HL-60 (cell line): ENCODE measurements around the gene ADAM12.
"Not testable (repeated sequence)": the region's sequence is repeated elsewhere in the genome, so short reads cannot be mapped to it uniquely, and the experiment has no call there.

Source experiments
- DNase-seq, 2 experiments: peaks; one replicate each; pipeline ENCODE4 v3.0.0-alpha.2; 2010 to 2020; ENCODE audit warnings: low read depth in 1 of 2, low spot score in 1 of 2
- H3K27ac ChIP-seq: fragments of 250-450 bp; sonication (Bioruptor Pico); replicated peaks from 2 replicates; pipeline ENCODE4 v1.5.1; 2020; ENCODE audit warnings: mild to moderate bottlenecking, moderate library complexity
- H3K27me3 ChIP-seq: fragments of 250-450 bp; sonication (Bioruptor Pico); 2 replicates; pipeline ENCODE4 v1.5.1; 2021; ENCODE audit warnings: mild to moderate bottlenecking, moderate library complexity; ENCODE audit not compliant: insufficient read depth, poor library complexity, severe bottlenecking
- H3K4me3 ChIP-seq: replicated peaks from 2 replicates; pipeline ENCODE4 v1.5.1; 2011; ENCODE audit warnings: mild to moderate bottlenecking, control low read depth, low read length; ENCODE audit not compliant: insufficient read depth
- CTCF ChIP-seq: IDR thresholded peaks from one replicate; pipeline ENCODE4 v1.5.1; 2011; ENCODE audit warnings: low read length, control low read depth, inconsistent platforms; ENCODE audit not compliant: insufficient read depth
- GABPA ChIP-seq: IDR thresholded peaks from 2 replicates; pipeline ENCODE4 v1.6.1; 2012; ENCODE audit warnings: low read depth
- POLR2AphosphoS5 ChIP-seq: IDR thresholded peaks from 2 replicates; pipeline ENCODE4 v1.6.1; 2012; ENCODE audit warnings: low read depth
- REST ChIP-seq: IDR thresholded peaks from 2 replicates; pipeline ENCODE4 v1.6.1; 2012; ENCODE audit warnings: low read depth; ENCODE audit not compliant: insufficient replicate concordance
- SPI1 ChIP-seq: IDR thresholded peaks from 2 replicates; pipeline ENCODE4 v1.6.1; 2012; ENCODE audit warnings: low read depth, mild to moderate bottlenecking, borderline replicate concordance

Gene ADAM12

GRCh38 chr10:126349676-126350075 is 38.6 kb downstream of the ADAM12 start:
- Histone ChIP-seq H3K27ac (no peak overlapping the region), H3K27me3 (no peaks in the 10 kb centered on the region)
- DNase-seq: no peak

DNA sequence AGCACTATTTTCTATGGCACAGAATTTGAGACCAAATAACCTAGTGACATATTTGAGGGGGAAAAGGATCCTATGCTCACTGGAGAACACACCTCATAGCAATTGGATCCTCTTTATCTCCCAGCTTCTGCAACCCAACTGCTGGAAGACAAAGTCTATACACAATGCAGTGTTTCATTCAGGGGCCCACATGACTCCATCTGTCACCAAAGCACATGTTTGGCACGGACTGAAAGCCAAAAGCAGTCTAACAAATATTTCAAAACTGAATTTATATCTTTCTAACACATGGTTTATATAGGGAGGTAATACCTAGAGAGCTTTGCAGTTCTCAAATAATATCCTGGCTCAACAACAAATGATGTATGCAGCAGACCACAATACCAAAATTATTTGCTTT is 39.2 kb downstream of the ADAM12 start:
- TF ChIP-seq GABPA: no peak
- TF ChIP-seq CTCF: no peak
- no peak for TF ChIP-seq SPI1
- no peak for TF ChIP-seq REST
- TF ChIP-seq POLR2AphosphoS5: no peak
- Histone ChIP-seq H3K4me3 (no peak overlapping the region), H3K27ac (no peak overlapping the region), H3K27me3 (no peaks in the 10 kb centered on the region)
- DNase-seq: no peak

More at GRCh38 chr10:126349676-126350075, 38.6 kb downstream of the ADAM12 start:
- no peak overlapping the region for H3K4me3 ChIP-seq
- TF ChIP-seq CTCF: no peak
- no peak for TF ChIP-seq POLR2AphosphoS5
- TF ChIP-seq GABPA: no peak
- no peak for TF ChIP-seq SPI1
- TF ChIP-seq REST: no peak

DNA sequence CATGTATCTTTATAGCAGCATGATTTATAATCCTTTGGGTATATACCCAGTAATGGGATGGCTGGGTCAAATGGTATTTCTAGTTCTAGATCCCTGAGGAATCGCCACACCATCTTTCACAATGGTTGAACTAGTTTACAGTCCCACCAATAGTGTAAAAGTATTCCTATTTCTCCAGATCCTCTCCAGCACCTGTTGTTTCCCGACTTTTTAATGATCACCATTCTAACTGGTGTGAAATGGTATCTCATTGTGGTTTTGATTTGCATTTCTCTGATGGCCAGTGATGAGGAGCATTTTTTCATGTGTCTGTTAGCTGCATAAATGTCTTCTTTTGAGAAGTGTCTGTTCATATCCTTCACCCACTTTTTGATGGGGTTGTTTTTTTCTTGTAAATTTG is 44.8 kb downstream of the ADAM12 start:
- not testable (repeated sequence) for H3K4me3 ChIP-seq, H3K27ac ChIP-seq, DNase-seq, H3K27me3 ChIP-seq

DNA sequence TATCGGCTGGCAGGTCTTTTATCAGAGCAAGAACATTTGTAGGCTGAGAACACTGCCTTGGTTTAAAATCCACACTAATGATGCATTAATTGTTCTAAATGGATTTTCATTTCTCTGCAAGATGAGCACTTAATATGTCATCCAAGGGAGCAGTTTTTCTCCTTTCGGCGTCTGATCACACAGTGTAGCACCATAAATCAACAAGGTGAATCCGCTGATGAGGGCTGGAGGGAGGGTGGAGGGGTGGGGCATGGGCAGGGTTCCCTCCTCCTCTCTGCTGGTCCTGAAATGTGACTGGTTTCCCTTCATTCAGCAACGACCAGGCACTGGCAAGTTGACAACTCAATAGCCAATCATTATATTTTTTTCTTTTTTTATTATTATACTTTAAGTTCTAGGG is 45.6 kb downstream of the ADAM12 start:
- H3K4me3 ChIP-seq: no peak overlapping the region
- no peaks in the 10 kb centered on the region for H3K27me3 ChIP-seq
- TF ChIP-seq SPI1 (no peak), CTCF (no peak), POLR2AphosphoS5 (no peak), GABPA (no peak), REST (no peak)
- no peak overlapping the region for H3K27ac ChIP-seq
- no peak for DNase-seq
